Stomach (tissue), 9 donors: ENCODE results near the gene CCDC110. TPM values are rescaled to one million over a fixed set of nuclear protein-coding genes. Genes with fewer than 3 reads are reported as not detected.
A peak's percentile ranks its signal among the peaks of the same experiment; 100 is the strongest.

ENCODE experiments used
- DNase-seq, 2 donors: peaks; one replicate each; pipeline versions ENCODE4 v3.0.0 to v3.0.0-alpha.2; 2013 to 2019
- H3K27ac ChIP-seq, 5 donors: fragments of 200-600 bp in 4 of 5; sonication (generic) in 4 of 5; one replicate each; pipeline ENCODE4 v1.5.1; 2013 to 2019; ENCODE audit warnings: mild to moderate bottlenecking in 1 of 5, moderate library complexity in 1 of 5
- H3K27me3 ChIP-seq, 3 donors: fragments of 200-600 bp; sonication (generic); one replicate each; pipeline ENCODE4 v1.5.1; 2017 to 2019; ENCODE audit warnings: mixed run types in 1 of 3
- H3K36me3 ChIP-seq, 4 donors: fragments of 200-600 bp; sonication (generic); 1 replicate in 3 of 4; 2 replicates in 1 of 4; pipeline ENCODE4 v1.5.1; 2016 to 2019
- H3K4me1 ChIP-seq, 4 donors: fragments of 200-600 bp; sonication (generic); one replicate each; pipeline ENCODE4 v1.5.1; 2016 to 2019
- H3K4me3 ChIP-seq, 4 donors: fragments of 200-600 bp; sonication (generic) in 3 of 4; one replicate each; pipeline ENCODE4 v1.5.1; 2016 to 2019; ENCODE audit warnings: mild to moderate bottlenecking in 1 of 4
- H3K9me3 ChIP-seq, 4 donors: fragments of 200-600 bp; sonication (generic); one replicate each; pipeline ENCODE4 v1.5.1; 2016 to 2019
- CTCF ChIP-seq, 7 experiments: fragments of 450-650 bp in 4 of 7; fragments of 200-600 bp in 3 of 7; sonication (generic) in 3 of 7; IDR thresholded peaks; one replicate each; pipeline ENCODE4 v1.5.1; 2016 to 2019; ENCODE audit warnings: antibody characterized with exemption in 7 of 7, control low read depth in 2 of 7, mild to moderate bottlenecking in 1 of 7
- EP300 ChIP-seq: sonication (generic); formaldehyde crosslinking; IDR thresholded peaks from one replicate; pipeline ENCODE4 v1.6.1; 2017; ENCODE audit warnings: antibody characterized with exemption
- POLR2A ChIP-seq, 4 donors: fragments of 450-650 bp; IDR thresholded peaks; one replicate each; pipeline ENCODE4 v1.6.1; 2016; ENCODE audit warnings: antibody characterized with exemption in 4 of 4, control low read depth in 2 of 4, mild to moderate bottlenecking in 1 of 4, moderate library complexity in 1 of 4
- POLR2AphosphoS5 ChIP-seq, 3 donors: sonication (generic); formaldehyde crosslinking; IDR thresholded peaks; one replicate each; pipeline ENCODE4 v1.6.1; 2016; ENCODE audit warnings: antibody characterized with exemption in 3 of 3
- WGBS, 5 donors: extraction: QIAGEN DNeasy Blood & Tissue Kit in 3 of 5; methylation state at CpG; one replicate each; pipeline versions ENCODE4 v1.1.5 to v1.1.7; 2013 to 2018; 5-methylcytosine and 5-hydroxymethylcytosine counted together
- intact Hi-C: fragments of 100-400 bp; cut with DNase I; formaldehyde crosslinking; loops from one replicate; pipeline ENCODE4 v1.15.1; 2023; ENCODE audit warnings: low total_unique reads
- polyA plus RNA-seq, 3 donors: library from polyadenylated mRNA; stranded (reverse); fragments of 200-250 nt; gene quantifications; one replicate each; pipeline ENCODE4 v1.2.3, GENCODE V29; 2013
- total RNA-seq, 5 donors: library from RNA; depleted of rRNA; stranded (reverse); fragments of >200 nt; gene quantifications; one replicate each; pipeline versions ENCODE4 v1.1.0 to v1.2.3, GENCODE V29; 2014 to 2016
- donor health status: healthy with polysubstance abuse.
- donor health status: Bipolar disorder and iron deficiency.
- donor health status: healthy.

Gene CCDC110
- total and polyA plus RNA-seq, 8 donors, result 0.92 to 9.4 (median 4.0) TPM

DNA sequence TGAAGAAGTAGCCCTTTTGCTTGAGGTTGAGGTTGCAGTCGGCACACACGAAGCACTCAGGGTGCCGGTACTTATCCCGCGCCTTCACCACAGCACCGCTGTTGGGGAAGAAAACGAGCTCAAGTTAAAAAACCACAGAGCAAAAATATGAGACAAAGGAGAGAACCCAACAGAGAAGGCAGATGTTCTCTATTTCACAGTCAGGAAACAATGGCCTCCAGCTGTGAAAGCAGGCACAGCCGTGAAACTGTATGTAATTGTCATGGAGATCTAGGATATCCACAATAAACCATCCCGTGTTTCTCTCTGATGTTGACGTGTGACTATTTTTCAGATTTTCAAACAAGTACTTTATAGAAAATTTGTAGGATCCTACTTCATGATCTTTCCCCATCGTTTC lies 30.9 kb upstream of the CCDC110 start:
- H3K36me3 ChIP-seq, result peaks cover 5 to 27% (median 13%) of the 10 kb centered on the region in 4 donors
- H3K27ac ChIP-seq, result peak overlapping the region in 1 of 5 donors; percentile 24
- H3K4me3 ChIP-seq, result no peak overlapping the region
- H3K4me1 ChIP-seq, result peaks cover 0 to 17% (median 7%) of the 10 kb centered on the region in 4 donors
- intact Hi-C loops, result no loop called here
- TF ChIP-seq POLR2A (IDR thresholded peaks at IDR 0.05) (no peak), POLR2AphosphoS5 (IDR thresholded peaks at IDR 0.05) (no peak), EP300 (no peak), CTCF (IDR thresholded peaks at IDR 0.05) (no peak)
- peaks cover 0 to 7% (median 2%) of the 10 kb centered on the region in 4 donors for H3K9me3 ChIP-seq
- no peak for DNase-seq
- H3K27me3 ChIP-seq, result no peaks in the 10 kb centered on the region
- WGBS, 5 donors, result 82 to 88% (median 86%) methylated on average over 11 of the region's 11 CpGs

- WGBS, 5 donors, result 18 to 38% (median 20%) methylated on average over 1 of the region's 1 CpG
- H3K27me3 ChIP-seq, result no peaks in the 10 kb centered on the region
- TF ChIP-seq POLR2A (IDR thresholded peaks at IDR 0.05) (no peak), POLR2AphosphoS5 (IDR thresholded peaks at IDR 0.05) (no peak), EP300 (no peak), CTCF (IDR thresholded peaks at IDR 0.05) (no peak)
- no peak overlapping the region for H3K4me3 ChIP-seq
- H3K27ac ChIP-seq, result peak overlapping the region in 1 of 5 donors; percentile 34
- peaks cover 0 to 7% (median 2%) of the 10 kb centered on the region in 4 donors for H3K9me3 ChIP-seq
- no peak for DNase-seq
- H3K36me3 ChIP-seq, result peaks cover 5 to 27% (median 11%) of the 10 kb centered on the region in 4 donors
- intact Hi-C loops, result no loop called here
- peaks cover 0 to 17% (median 7%) of the 10 kb centered on the region in 4 donors for H3K4me1 ChIP-seq
These were observed 29.0 kb upstream of the CCDC110 start for GRCh38 chr4:185500576-185500975.

- H3K36me3 ChIP-seq, result peaks cover 5 to 27% (median 11%) of the 10 kb centered on the region in 4 donors
- peaks cover 0 to 14% (median 5%) of the 10 kb centered on the region in 4 donors for H3K4me1 ChIP-seq
- intact Hi-C loops, result no loop called here
- H3K4me3 ChIP-seq, result no peak overlapping the region
- peak overlapping the region in 2 of 5 donors; percentile 34 to 36 for H3K27ac ChIP-seq
- no peak for DNase-seq
- no peaks in the 10 kb centered on the region for H3K27me3 ChIP-seq
- peaks cover 0 to 7% (median 2%) of the 10 kb centered on the region in 4 donors for H3K9me3 ChIP-seq
- no peak for TF ChIP-seq EP300
- TF ChIP-seq POLR2AphosphoS5 (IDR thresholded peaks at IDR 0.05), result no peak
- TF ChIP-seq POLR2A (IDR thresholded peaks at IDR 0.05), result no peak
- TF ChIP-seq CTCF (IDR thresholded peaks at IDR 0.05), result no peak
- WGBS, 5 donors, result 86 to 97% (median 91%) methylated on average over 8 to 9 of the region's 9 CpGs
These were observed 28.5 kb upstream of the CCDC110 start for GRCh38 chr4:185500035-185500434.

DNA sequence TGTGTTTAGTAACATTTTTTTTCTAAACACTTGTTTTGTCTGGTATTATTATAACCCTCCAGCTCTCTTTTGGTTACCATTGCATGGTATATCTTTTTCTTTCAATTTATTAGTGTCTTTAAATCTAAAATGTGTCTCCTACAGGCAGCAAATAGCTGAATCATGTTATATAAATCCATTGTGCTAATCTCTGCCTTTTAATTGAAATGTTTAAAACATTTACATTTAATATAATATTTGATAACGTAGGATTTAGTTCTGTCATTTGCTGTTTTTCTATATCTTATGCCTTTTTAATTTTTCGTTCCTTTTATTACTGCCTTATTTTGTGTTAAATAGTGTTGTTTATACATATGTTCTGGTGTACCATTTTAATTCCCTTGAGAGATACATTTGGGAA lies 17.1 kb upstream of the CCDC110 start:
- no peak for TF ChIP-seq CTCF (IDR thresholded peaks at IDR 0.05)
- TF ChIP-seq EP300, result no peak
- TF ChIP-seq POLR2A (IDR thresholded peaks at IDR 0.05), result no peak
- TF ChIP-seq POLR2AphosphoS5 (IDR thresholded peaks at IDR 0.05), result no peak
- no peaks in the 10 kb centered on the region for H3K4me1 ChIP-seq
- intact Hi-C loops, result no loop called here
- peaks cover 0 to 10% (median 7%) of the 10 kb centered on the region in 4 donors for H3K9me3 ChIP-seq
- no peak for DNase-seq
- no peak overlapping the region for H3K27ac ChIP-seq
- 76 to 93% (median 91%) methylated on average over 2 of the region's 2 CpGs for WGBS, 5 donors
- H3K4me3 ChIP-seq, result no peak overlapping the region
- H3K36me3 ChIP-seq, result no peaks in the 10 kb centered on the region
- no peaks in the 10 kb centered on the region for H3K27me3 ChIP-seq
